ENCODE measurements around the gene DLG2. TPM values are rescaled to one million over a fixed set of nuclear protein-coding genes. Genes with fewer than 3 reads are reported as not detected.

Gene DLG2
- total and polyA plus RNA-seq, 2 of the 4 experiments (the other 2 are of a cell fraction) = 0.31 to 0.36 TPM

GRCh38 chr11:84902445-84902844, 724.7 kb downstream of the DLG2 start:
- Histone ChIP-seq H2BK20ac (ENCODE audit: low read depth, low read length) (no peak overlapping the region), H3K79me1 (ENCODE audit: low read depth in 1 of 2, low read length in 2 of 2) (no peaks in the 10 kb centered on the region), H4K5ac (ENCODE audit: low read depth, low read length) (no peak overlapping the region), H3K9me1 (ENCODE audit: insufficient read depth, low read length) (no peaks in the 10 kb centered on the region), H3K18ac (ENCODE audit: low read depth, low read length) (no peak overlapping the region), H3K4me3 (ENCODE audit: insufficient read depth, low read depth, low read length) (no peak overlapping the region), H2AK5ac (ENCODE audit: low read depth, low read length) (no peak overlapping the region), H2BK5ac (ENCODE audit: low read depth, low read length, poor library complexity, severe bottlenecking) (no peak overlapping the region), H3K4me2 (ENCODE audit: low read depth, low read length) (no peak overlapping the region), H2AK9ac (replicated peaks; ENCODE audit: low read depth, low read length, poor library complexity) (no peak overlapping the region), H3K36me3 (ENCODE audit: control insufficient read depth, insufficient read depth, low read length) (no peaks in the 10 kb centered on the region), H3K23ac (ENCODE audit: low read depth, low read length) (no peak overlapping the region), H3K27ac (ENCODE audit: insufficient read depth, low read length) (no peak overlapping the region), H4K91ac (ENCODE audit: insufficient read depth, low read depth, low read length) (no peak overlapping the region), H3K14ac (replicated peaks; ENCODE audit: low read depth, low read length) (no peak overlapping the region), H3K9me3 (ENCODE audit: control insufficient read depth, insufficient read depth, low read length) (no peaks in the 10 kb centered on the region), H3K56ac (ENCODE audit: extremely low read depth, insufficient read depth, low read length) (no peak overlapping the region), H4K20me1 (ENCODE audit: insufficient read depth, low read length) (no peaks in the 10 kb centered on the region), H3K4me1 (ENCODE audit: control insufficient read depth, insufficient read depth, low read length) (no peaks in the 10 kb centered on the region; the same call in 1 of the 2 replicates), H3K27me3 (ENCODE audit: control insufficient read depth, insufficient read depth, low read length) (no peaks in the 10 kb centered on the region), H2BK15ac (ENCODE audit: low read depth, low read length) (no peak overlapping the region), H3K4ac (ENCODE audit: low read depth, low read length) (no peak overlapping the region), H2BK120ac (ENCODE audit: low read depth, low read length) (no peak overlapping the region), H4K8ac (ENCODE audit: low read depth in 2 of 2, low read length in 2 of 2) (no peak overlapping the region), H3K9ac (ENCODE audit: low read depth, low read length) (no peak overlapping the region), H2AFZ (replicated peaks; ENCODE audit: low read length, poor library complexity) (no peak overlapping the region)
- CTCF ChIA-PET = interaction anchor here (0.5 kb wide), 1 partner anchor 747 kb away, joined by 6 read pairs; no protein-coding TSS in a partner anchor
- TF ChIP-seq, protein P1, sequence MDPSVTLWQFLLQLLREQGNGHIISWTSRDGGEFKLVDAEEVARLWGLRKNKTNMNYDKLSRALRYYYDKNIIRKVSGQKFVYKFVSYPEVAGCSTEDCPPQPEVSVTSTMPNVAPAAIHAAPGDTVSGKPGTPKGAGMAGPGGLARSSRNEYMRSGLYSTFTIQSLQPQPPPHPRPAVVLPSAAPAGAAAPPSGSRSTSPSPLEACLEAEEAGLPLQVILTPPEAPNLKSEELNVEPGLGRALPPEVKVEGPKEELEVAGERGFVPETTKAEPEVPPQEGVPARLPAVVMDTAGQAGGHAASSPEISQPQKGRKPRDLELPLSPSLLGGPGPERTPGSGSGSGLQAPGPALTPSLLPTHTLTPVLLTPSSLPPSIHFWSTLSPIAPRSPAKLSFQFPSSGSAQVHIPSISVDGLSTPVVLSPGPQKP (IDR thresholded peaks at IDR 0.05; ENCODE audit: borderline replicate concordance, low read depth, low read length) = no peak
- TF ChIP-seq MAZ (IDR thresholded peaks at IDR 0.05; ENCODE audit: borderline replicate concordance, low read depth, low read length) = no peak
- TF ChIP-seq RFX5 (IDR thresholded peaks at IDR 0.05; ENCODE audit: low read depth, low read length) = no peak
- no peak for TF ChIP-seq BHLHE40 (IDR thresholded peaks at IDR 0.05; ENCODE audit: low read depth, low read length)
- TF ChIP-seq MAFK (IDR thresholded peaks at IDR 0.05; ENCODE audit: low read depth, low read length) = no peak
- TF ChIP-seq SMC3 (IDR thresholded peaks at IDR 0.05; ENCODE audit: low read depth, low read length) = no peak
- no peak for TF ChIP-seq NFE2L2 (IDR thresholded peaks at IDR 0.05; ENCODE audit: low read depth, low read length)
- TF ChIP-seq, protein P2, sequence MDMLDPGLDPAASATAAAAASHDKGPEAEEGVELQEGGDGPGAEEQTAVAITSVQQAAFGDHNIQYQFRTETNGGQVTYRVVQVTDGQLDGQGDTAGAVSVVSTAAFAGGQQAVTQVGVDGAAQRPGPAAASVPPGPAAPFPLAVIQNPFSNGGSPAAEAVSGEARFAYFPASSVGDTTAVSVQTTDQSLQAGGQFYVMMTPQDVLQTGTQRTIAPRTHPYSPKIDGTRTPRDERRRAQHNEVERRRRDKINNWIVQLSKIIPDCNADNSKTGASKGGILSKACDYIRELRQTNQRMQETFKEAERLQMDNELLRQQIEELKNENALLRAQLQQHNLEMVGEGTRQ (IDR thresholded peaks at IDR 0.05; ENCODE audit: low read depth, low read length) = no peak
- no peak for TF ChIP-seq RAD21 (IDR thresholded peaks at IDR 0.05; ENCODE audit: low read length)
- TF ChIP-seq CEBPB (IDR thresholded peaks at IDR 0.05; ENCODE audit: low read depth, low read length) = no peak
- TF ChIP-seq CHD1 (IDR thresholded peaks at IDR 0.05; ENCODE audit: low read depth, low read length) = no peak
- no peak for TF ChIP-seq RCOR1 (IDR thresholded peaks at IDR 0.05; ENCODE audit: insufficient replicate concordance, low read length)
- no peak for TF ChIP-seq FOS (IDR thresholded peaks at IDR 0.05; ENCODE audit: low read depth, low read length)
- TF ChIP-seq, protein P3, sequence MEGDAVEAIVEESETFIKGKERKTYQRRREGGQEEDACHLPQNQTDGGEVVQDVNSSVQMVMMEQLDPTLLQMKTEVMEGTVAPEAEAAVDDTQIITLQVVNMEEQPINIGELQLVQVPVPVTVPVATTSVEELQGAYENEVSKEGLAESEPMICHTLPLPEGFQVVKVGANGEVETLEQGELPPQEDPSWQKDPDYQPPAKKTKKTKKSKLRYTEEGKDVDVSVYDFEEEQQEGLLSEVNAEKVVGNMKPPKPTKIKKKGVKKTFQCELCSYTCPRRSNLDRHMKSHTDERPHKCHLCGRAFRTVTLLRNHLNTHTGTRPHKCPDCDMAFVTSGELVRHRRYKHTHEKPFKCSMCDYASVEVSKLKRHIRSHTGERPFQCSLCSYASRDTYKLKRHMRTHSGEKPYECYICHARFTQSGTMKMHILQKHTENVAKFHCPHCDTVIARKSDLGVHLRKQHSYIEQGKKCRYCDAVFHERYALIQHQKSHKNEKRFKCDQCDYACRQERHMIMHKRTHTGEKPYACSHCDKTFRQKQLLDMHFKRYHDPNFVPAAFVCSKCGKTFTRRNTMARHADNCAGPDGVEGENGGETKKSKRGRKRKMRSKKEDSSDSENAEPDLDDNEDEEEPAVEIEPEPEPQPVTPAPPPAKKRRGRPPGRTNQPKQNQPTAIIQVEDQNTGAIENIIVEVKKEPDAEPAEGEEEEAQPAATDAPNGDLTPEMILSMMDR (conservative IDR thresholded peaks at IDR 0.05; ENCODE audit: low read depth, low read length) = no peak
- TF ChIP-seq MXI1 (IDR thresholded peaks at IDR 0.05; ENCODE audit: borderline replicate concordance, low read depth, low read length) = no peak
- POLR2A ChIA-PET (ENCODE audit: unreplicated experiment) = no interaction called here
- DNase-seq (no peak), ATAC-seq (ENCODE audit: low read depth) (no peak)
- dilution Hi-C loops (cut with HindIII; ENCODE audit: low sequenced_read_pairs, unreplicated experiment) (no loop called here), in situ Hi-C loops (cut with MboI; ENCODE audit: low sequenced_read_pairs) (no loop called here), intact Hi-C loops (cut with micrococcal nuclease) (no loop called here)
- no TSS peak for BruUV-seq (replicated peaks)
- WGBS, 2 experiments (ENCODE audit: extremely low coverage in 2 of 2, insufficient read length in 1 of 2) = 44% methylated on average over 2 of the region's 3 CpGs; no CpG with 5 or more reads in 1 of the 2 experiments

Measured in IMR-90 (cell line).